PC-3 (cell line): ENCODE measurements around the gene INTS1. TPM values are rescaled to one million over a fixed set of nuclear protein-coding genes. Genes with fewer than 3 reads are reported as not detected.

Experiments used
- ATAC-seq: fragments of 200-7000 bp; cut with Tn5 transposase; 2 replicates; pipeline ENCODE4 v1.9.1; 2020; ENCODE audit warnings: mild to moderate bottlenecking, moderate library complexity
- BruUV-seq: library from RNA; stranded (reverse); fragments of 400-500 nt; replicated peaks from 2 replicates; lab custom pipeline; 2021; lab: Mats Ljungman, UMichigan
- CTCF ChIA-PET: fragments of 300-600 bp; sonication (Branson Sonifier 250); formaldehyde crosslinking; loops from one replicate; lab custom pipeline; 2022; ENCODE audit warnings: antibody characterized with exemption; lab: Charles Lee
- POLR2A ChIA-PET: fragments of 300-600 bp; sonication (Branson Sonifier 250); formaldehyde crosslinking; loops from one replicate; lab custom pipeline; 2022; ENCODE audit warnings: antibody characterized with exemption; ENCODE audit not compliant: unreplicated experiment; lab: Charles Lee
- DNase-seq: peaks from one replicate; pipeline ENCODE4 v3.0.0-alpha.2; 2015
- H2AFZ ChIP-seq: fragments of 300-600 bp; sonication (generic); 2 replicates; pipeline ENCODE4 v1.6.0; 2016; ENCODE audit warnings: antibody characterized with exemption, low read length
- H3F3A ChIP-seq: fragments of 300-600 bp; sonication (generic); one replicate; pipeline ENCODE4 v1.6.0; 2017; ENCODE audit warnings: antibody characterized with exemption, low read length, control low read depth, mild to moderate bottlenecking; ENCODE audit not compliant: unreplicated experiment
- H3K27ac ChIP-seq: fragments of 300-600 bp; sonication (generic); 2 replicates; pipeline ENCODE4 v1.5.1; 2016; ENCODE audit warnings: mild to moderate bottlenecking, low read length
- H3K27me3 ChIP-seq: fragments of 300-600 bp; sonication (generic); 2 replicates; pipeline ENCODE4 v1.6.1; 2016; ENCODE audit warnings: low read length, mixed read lengths
- H3K36me3 ChIP-seq: fragments of 300-600 bp; sonication (generic); 2 replicates; pipeline ENCODE4 v1.6.1; 2016; ENCODE audit warnings: low read depth, mixed run types, low read length, mixed read lengths
- H3K4me1 ChIP-seq: fragments of 300-600 bp; sonication (generic); 2 replicates; pipeline ENCODE4 v1.5.1; 2016; ENCODE audit warnings: low read length; ENCODE audit not compliant: insufficient read depth
- H3K4me2 ChIP-seq: fragments of 300-600 bp; sonication (generic); 2 replicates; pipeline ENCODE4 v1.6.0; 2016; ENCODE audit warnings: low read length
- H3K4me3 ChIP-seq: fragments of 300-600 bp; sonication (generic); 2 replicates; pipeline ENCODE4 v1.5.1; 2016; ENCODE audit warnings: mild to moderate bottlenecking, low read length, mixed read lengths
- H3K79me2 ChIP-seq: fragments of 300-600 bp; sonication (generic); 2 replicates; pipeline ENCODE4 v1.6.1; 2017; ENCODE audit warnings: low read length, mixed read lengths
- H3K9ac ChIP-seq: fragments of 300-600 bp; sonication (generic); 2 replicates; pipeline ENCODE4 v1.6.0; 2016; ENCODE audit warnings: mild to moderate bottlenecking, low read length
- H3K9me2 ChIP-seq: fragments of 300-600 bp; sonication (generic); replicated peaks from 2 replicates; pipeline ENCODE4 v1.6.1; 2016; ENCODE audit warnings: mixed run types, low read length, mixed read lengths
- H3K9me3 ChIP-seq: fragments of 300-600 bp; sonication (generic); 2 replicates; pipeline ENCODE4 v1.6.1; 2016; ENCODE audit warnings: low read length, mixed read lengths
- H4K20me1 ChIP-seq: fragments of 300-600 bp; sonication (generic); 2 replicates; pipeline ENCODE4 v1.6.1; 2016; ENCODE audit warnings: low read length, mixed read lengths
- CTCF ChIP-seq: fragments of 300-600 bp; sonication (generic); conservative IDR thresholded peaks from 2 replicates; pipeline ENCODE4 v1.5.1; 2017; ENCODE audit warnings: antibody characterized with exemption, low read depth, mild to moderate bottlenecking, low read length
- EZH2 ChIP-seq: fragments of 300-600 bp; sonication (generic); IDR thresholded peaks from one replicate; pipeline ENCODE4 v1.6.1; 2017; ENCODE audit warnings: antibody characterized with exemption, mild to moderate bottlenecking, low read length; ENCODE audit not compliant: unreplicated experiment
- EZH2phosphoT487 ChIP-seq: fragments of 300-600 bp; sonication (generic); IDR thresholded peaks from 2 replicates; pipeline ENCODE4 v1.6.1; 2018; ENCODE audit warnings: mild to moderate bottlenecking, antibody characterized with exemption, low read length, borderline replicate concordance
- intact Hi-C: fragments of 100-400 bp; cut with micrococcal nuclease; formaldehyde crosslinking; loops from 2 replicates; pipeline ENCODE4 v1.9.0; 2023
- total RNA-seq: library from RNA; depleted of rRNA; stranded (reverse); fragments of >200 nt; gene quantifications from 2 replicates; pipeline ENCODE4 v1.2.3, GENCODE V29; 2014

The INTS1 gene
- total RNA-seq, 1 experiment from 2014 or later, result 62.9 TPM

- H3K9me3 ChIP-seq, result no peaks in the 10 kb centered on the region
- peaks cover 4% of the 10 kb centered on the region; the same call in 1 of the 2 replicates for H3K36me3 ChIP-seq
- BruUV-seq, result no TSS peak
- TF ChIP-seq EZH2 (no peak), CTCF (no peak), EZH2phosphoT487 (no peak)
- H3K9me2 ChIP-seq, result no peaks in the 10 kb centered on the region
- no peaks in the 10 kb centered on the region for H3K27me3 ChIP-seq
- intact Hi-C loops, result no loop called here
- H3K4me2 ChIP-seq, result no peak overlapping the region
- no peak overlapping the region for H2AFZ ChIP-seq
- no peak overlapping the region for H3K9ac ChIP-seq
- ATAC-seq (no peak), DNase-seq (no peak)
- no peak overlapping the region for H3K27ac ChIP-seq
- H3F3A ChIP-seq, result no peaks in the 10 kb centered on the region
- no peaks in the 10 kb centered on the region for H4K20me1 ChIP-seq
- no peaks in the 10 kb centered on the region for H3K4me1 ChIP-seq
- CTCF ChIA-PET, result no interaction called here
- POLR2A ChIA-PET, result no interaction called here
- peaks cover 10% of the 10 kb centered on the region for H3K79me2 ChIP-seq
- no peak overlapping the region for H3K4me3 ChIP-seq
Measured at GRCh38 chr7:1496531-1497292, 7.5 kb downstream of the INTS1 start.

- no peaks in the 10 kb centered on the region for H3K4me1 ChIP-seq
- CTCF ChIA-PET, result no interaction called here
- no peak for ATAC-seq
- DNase-seq, result no peak
- no peaks in the 10 kb centered on the region for H3F3A ChIP-seq
- no peaks in the 10 kb centered on the region for H3K9me2 ChIP-seq
- intact Hi-C loops, result no loop called here
- H3K9ac ChIP-seq, result no peak overlapping the region
- no peak overlapping the region for H3K4me3 ChIP-seq
- no peaks in the 10 kb centered on the region for H4K20me1 ChIP-seq
- peaks cover 2% of the 10 kb centered on the region; the same call in 1 of the 2 replicates for H3K36me3 ChIP-seq
- H3K79me2 ChIP-seq, result 0 out of 2 replicates have a peak, but pooled peaks cover 2% of the 10 kb centered on the region
- no peaks in the 10 kb centered on the region for H3K27me3 ChIP-seq
- no peaks in the 10 kb centered on the region for H3K9me3 ChIP-seq
- POLR2A ChIA-PET, result no interaction called here
- TF ChIP-seq CTCF (no peak), EZH2 (no peak), EZH2phosphoT487 (no peak)
- no peak overlapping the region for H3K4me2 ChIP-seq
- no TSS peak for BruUV-seq
- H3K27ac ChIP-seq, result no peak overlapping the region
- no peak overlapping the region for H2AFZ ChIP-seq
Measured at GRCh38 chr7:1495564-1496242, 8.5 kb downstream of the INTS1 start.
